ENCODE measurements around the gene CAPN7.

GRCh38 chr3:15276028-15276724 lies 70.1 kb downstream of the CAPN7 start:
- TF ChIP-seq EZH2 (IDR thresholded peaks at IDR 0.05) (no peak), POLR2AphosphoS5 (IDR thresholded peaks at IDR 0.05; ENCODE audit: borderline replicate concordance, low read depth, low read length) (no peak), FOXP2 (optimal IDR thresholded peaks at IDR 0.05; ENCODE audit: control extremely low read depth, extremely low read length, insufficient read depth) (no peak)
